GDM1 (cell line): ENCODE data around the gene CUTA.
"Not testable (repeated sequence)": the region's sequence is repeated elsewhere in the genome, so short reads cannot be mapped to it uniquely, and the experiment has no call there.

Experiments
- DNase-seq: peaks from one replicate; lab custom pipeline; 2025; lab: John Stamatoyannopoulos, UW

The CUTA gene

DNA sequence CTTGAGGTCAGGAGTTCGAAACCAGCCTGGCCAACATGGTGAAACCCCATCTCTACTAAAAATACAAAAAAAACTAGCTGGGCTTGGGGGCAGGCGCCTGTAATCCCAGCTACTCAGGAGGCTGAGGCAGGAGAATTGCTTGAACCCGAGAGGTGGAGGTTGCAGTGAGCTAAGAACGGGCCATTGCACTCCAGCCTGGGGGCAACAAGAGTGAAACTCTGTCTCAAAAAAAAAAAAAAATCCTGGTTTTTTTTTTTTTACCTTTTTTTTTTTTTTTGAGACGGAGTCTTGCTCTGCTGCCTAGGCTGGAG is 50.2 kb downstream of the CUTA start:
- DNase-seq: not testable (repeated sequence)

GRCh38 chr6:33367009-33367714 is 50.7 kb downstream of the CUTA start:
- no peak for DNase-seq
